Raji (cell line): Measurements from ENCODE around the gene COMMD1.

Experiments used
- POLR2A ChIP-seq: IDR thresholded peaks from 2 replicates; pipeline ENCODE4 v1.6.1; 2011; ENCODE audit warnings: low read depth, low read length, control low read depth; ENCODE audit not compliant: insufficient read depth

COMMD1 gene

DNA sequence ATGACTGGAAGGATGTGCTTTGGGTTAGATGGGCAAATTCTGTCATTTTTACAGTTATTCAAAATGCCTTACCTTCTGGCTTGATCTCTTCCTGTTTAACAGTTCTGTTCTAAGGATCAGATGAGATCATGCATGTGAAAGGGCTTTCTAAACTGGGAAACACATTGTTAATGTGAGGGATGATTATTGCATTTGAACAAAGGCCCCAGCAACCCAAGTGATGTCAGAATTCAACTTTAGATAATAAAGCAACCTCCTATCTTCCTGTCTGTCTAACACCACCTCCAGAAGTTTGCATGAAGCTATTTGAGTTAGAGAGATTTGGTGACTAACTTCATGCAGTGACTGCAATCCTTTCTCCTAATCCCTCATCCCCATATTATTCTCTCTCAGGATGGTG is 212.7 kb downstream of the COMMD1 start:
- no peak for TF ChIP-seq POLR2A

- TF ChIP-seq POLR2A = no peak
Observed at GRCh38 chr2:62119311-62119974, 214.0 kb downstream of the COMMD1 start.

DNA sequence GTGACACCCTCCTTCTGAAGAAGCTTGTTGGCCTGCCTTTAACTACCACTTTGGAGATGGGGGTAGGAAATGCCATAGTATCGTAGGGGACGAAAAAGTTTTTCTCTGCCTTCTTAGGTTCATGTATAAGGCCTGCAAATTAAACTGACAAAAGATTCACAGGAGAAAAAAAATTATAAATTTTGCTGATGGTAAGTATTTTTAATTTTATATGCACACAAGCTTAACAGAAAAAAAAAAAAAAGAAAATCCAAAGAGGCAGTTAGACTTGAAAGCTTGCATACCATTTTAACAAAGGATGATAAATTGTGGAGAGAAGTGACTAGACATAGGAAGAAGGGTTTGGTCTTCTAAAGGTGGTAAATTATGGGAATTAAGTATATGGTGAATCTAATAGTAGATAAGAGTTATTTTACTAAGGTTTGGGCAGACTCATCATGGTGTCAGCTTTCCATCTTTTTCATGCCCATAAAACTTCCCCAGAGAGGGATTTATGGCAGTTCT is 227.9 kb downstream of the COMMD1 start:
- no peak for TF ChIP-seq POLR2A

- TF ChIP-seq POLR2A = no peak
Observed at GRCh38 chr2:62136956-62137830, 231.7 kb downstream of the COMMD1 start.

- no peak for TF ChIP-seq POLR2A
Observed at GRCh38 chr2:62140426-62141141, 235.1 kb downstream of the COMMD1 start.

DNA sequence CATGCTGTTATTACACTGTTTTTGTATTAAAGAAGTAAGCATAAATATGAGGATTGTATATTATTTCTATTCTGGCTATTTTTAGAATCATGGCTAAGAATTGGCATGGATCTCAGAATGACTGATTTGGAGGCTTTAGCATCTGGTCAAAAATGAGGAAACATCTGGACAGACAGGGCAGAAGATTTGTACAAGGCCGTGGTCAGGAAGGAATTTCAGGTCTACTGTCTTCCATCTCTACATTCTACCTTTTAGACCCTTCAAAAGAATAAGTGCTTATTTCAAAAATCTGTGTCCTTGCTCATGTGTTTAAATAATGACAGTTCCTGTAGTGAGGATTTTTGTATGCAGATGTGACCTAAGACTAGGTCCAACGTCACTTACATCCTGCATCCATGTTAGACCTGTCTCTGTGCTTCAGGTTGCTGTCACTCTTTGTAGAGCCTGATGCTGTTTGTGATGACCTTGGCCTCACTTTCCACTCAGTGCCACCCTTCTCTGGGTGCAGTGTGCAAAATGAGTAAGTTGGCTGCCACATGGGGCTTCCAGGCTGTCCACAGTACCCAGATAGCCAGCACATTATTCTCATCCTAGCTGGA is 235.8 kb downstream of the COMMD1 start:
- no peak for TF ChIP-seq POLR2A

- TF ChIP-seq POLR2A = no peak
Observed at GRCh38 chr2:62142054-62142453, 236.6 kb downstream of the COMMD1 start.

- TF ChIP-seq POLR2A = no peak
Observed at GRCh38 chr2:62143696-62144095, 238.2 kb downstream of the COMMD1 start.

DNA sequence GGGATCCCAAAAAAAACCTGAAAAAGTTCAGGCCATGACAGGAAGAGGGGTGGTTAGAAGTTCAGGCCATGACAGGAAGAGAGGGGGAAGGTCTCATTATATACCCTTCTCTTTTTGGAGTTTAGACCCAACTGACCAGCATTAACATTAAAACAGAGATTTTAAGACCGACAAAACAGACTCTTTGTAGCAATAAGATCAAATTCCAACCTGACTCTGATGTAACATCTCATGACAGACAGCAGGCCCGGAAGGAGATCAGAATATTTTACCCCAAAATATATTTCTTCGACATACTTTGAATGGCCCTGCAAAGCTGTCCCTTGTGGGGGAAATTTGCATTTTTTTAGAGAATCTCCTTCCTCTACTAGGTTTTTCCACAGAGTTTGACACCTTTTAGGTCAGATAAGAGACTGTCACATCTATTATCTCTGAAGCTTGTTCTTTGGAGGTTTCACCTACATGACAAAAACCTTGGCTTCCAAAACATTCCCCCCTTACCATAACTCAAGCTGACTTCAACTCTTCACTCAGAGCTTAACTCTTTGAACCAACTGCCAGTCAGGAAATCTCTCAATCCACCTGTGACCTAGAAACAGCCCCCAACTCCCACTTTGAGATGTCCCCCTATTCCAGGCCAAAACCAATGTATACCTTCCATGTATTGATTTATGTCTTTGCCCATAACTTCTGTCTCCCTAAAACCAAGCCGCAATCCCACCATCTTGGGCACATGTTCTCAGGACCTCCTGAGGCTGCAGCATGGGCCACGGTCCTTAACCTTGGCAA is 239.4 kb downstream of the COMMD1 start:
- TF ChIP-seq POLR2A = no peak

DNA sequence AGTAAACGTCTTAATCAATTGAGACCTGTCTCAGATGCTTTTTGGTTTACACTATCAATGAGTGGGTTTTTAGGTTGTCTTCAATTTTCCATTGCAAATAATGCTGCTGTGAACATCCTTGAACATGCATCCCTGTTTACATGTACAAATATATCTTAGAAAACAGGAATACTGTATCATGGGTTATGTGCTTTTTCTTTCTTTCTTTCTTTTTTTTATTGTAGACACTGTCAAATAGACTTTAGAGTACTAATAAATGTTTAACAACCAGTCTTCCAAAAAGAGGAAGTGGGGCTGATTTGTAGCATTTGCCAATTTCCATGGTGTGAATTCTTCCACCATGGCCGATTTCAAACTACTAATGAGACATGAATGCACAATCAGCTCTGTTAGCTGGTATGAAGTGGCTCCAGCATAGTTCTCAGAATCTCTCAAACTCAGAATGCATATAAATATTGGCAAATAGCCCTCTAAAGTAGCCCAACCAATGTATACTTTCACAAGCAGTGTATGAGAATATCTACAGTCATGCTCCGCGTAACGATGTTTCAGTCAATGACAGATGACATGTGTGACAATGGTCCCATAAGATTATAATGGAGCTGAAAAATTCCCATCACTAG is 240.1 kb downstream of the COMMD1 start:
- TF ChIP-seq POLR2A = no peak

DNA sequence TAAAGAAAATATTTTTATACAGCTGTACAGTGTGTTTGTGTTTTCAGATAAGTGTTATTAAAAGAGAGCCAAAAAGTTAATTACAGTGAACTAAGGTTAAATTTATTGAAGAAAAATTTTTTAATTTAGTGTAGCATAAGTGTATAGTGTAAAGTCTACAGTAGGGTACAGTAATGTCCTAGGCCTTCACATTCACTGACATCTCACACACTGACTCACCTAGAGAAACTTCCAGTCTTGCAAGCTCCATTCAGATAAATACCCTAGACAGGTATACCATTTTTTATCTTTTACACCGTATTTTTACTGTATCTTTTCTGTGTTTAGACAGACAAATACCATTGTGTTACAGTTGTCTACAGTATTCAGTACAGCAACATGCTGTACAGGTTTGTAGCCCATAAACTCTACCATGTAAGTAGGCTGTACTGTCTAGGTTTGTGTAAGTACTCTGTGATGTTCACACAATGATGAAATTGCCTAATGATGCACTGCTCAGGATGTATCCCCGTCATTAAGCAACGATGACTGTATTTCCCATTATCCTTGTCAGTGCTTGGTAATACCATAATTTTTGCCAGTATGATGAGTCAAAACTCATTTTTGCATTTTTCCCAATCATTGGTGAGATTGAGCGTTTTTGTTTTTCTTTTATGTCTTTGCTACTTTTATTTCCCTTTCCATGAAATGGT is 242.3 kb downstream of the COMMD1 start:
- TF ChIP-seq POLR2A = no peak

- no peak for TF ChIP-seq POLR2A
Observed at GRCh38 chr2:62149708-62150107, 244.2 kb downstream of the COMMD1 start.

GRCh38 chr2:62150597-62151305 is 245.3 kb downstream of the COMMD1 start:
- no peak for TF ChIP-seq POLR2A

GRCh38 chr2:62151306-62151638 is 245.8 kb downstream of the COMMD1 start:
- TF ChIP-seq POLR2A = no peak
